GM18520 (cell line): ENCODE results near the gene AVPR2.

ENCODE experiments used
- ATAC-seq: cut with Tn5 transposase; IDR thresholded peaks from one replicate; pipeline ENCODE4 v1.9.1; 2021; ENCODE audit not compliant: unreplicated experiment

Gene AVPR2

GRCh38 chrX:153903991-153904957 is at the start of gene AVPR2:
TSS of gene AVPR2 (plus strand) at chrX:153904673. CDS start at chrX:153905146, 473 bp downstream.
- ATAC-seq, result no peak

- no peak for ATAC-seq
These were observed 49.8 kb upstream of the AVPR2 start for GRCh38 chrX:153854702-153855101.

DNA sequence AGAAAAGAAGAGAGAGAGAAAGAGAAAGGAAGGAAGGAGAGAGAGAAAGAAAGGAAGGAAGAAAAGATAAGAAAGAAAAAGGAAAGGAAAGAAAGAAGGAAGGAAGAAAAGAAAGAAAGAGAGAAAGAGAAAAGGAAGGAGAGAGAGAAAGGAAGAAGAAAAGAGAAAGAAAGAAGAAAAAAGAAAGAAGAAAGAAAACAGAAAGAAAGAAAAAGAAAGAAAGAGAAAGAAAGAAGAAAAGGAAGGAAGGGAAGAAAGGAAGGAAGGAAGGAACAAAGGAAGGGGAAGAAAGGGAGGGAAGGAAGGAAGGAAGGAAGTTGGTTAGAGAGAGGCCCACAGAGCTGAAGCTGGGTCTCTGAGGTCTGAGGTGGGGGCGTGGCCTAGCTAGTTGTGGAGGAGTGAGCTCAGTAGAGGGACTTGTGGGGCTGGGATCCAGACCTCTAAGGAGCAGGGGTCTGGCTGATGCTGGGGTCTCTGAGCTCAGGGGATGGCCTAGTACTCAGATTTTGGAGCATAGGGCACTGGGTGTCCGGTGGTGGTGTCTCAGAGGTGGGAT is 47.0 kb upstream of the AVPR2 start:
- ATAC-seq, result no peak

DNA sequence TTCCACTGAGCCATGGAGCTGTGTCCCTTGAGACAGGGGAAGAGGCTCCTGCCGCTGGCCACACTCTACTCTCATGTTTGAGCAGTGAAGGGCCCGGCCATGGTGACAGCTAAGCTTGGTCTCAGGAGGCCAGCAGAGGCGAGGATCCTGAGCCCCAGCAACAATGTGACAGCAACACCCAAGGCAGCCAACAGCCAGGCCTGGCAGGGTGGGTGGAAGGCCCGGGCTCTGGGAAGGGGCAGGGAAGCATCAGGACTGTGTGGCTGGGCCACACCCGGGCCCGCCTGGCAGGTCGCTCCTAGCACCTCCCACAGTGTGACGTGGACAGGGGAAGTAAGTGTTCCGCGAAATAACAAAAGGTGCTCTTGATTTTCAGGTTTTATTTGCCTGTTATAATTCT is 43.3 kb upstream of the AVPR2 start:
- ATAC-seq, result no peak

DNA sequence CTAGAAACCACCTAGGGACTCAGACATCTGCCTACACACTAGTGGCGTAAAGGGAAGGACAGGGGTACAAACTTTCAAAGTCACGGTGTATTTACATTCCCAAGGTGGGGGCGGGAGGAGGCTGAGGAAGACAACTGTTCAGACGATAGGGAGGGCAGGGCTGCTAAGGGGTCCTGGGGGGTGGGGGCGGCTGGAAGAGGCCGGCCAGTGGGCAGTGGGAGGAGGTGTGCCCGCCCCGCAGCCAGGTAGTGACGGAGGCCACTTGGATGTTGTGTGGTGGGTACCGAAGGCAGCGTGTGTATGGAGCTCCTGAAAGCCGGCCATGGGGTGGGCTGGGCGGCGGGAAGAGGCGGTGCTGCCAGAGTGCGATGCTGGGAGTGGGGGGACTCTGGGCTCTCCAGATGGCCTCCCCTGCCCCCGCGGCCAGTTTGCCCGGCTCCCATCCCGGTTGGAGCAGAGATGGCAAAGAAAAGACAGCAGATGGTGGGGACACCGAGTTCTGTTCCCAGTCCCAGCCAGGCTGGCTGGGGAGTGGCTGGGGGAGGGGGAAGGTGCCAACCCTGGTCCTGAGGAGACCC is 42.7 kb upstream of the AVPR2 start:
- no peak for ATAC-seq

- ATAC-seq, result no peak
These were observed 41.9 kb upstream of the AVPR2 start for GRCh38 chrX:153862369-153863250.

GRCh38 chrX:153863251-153863991 is 41.1 kb upstream of the AVPR2 start:
- ATAC-seq, result no peak

- ATAC-seq, result no peak
These were observed 40.4 kb upstream of the AVPR2 start for GRCh38 chrX:153864101-153864500.

DNA sequence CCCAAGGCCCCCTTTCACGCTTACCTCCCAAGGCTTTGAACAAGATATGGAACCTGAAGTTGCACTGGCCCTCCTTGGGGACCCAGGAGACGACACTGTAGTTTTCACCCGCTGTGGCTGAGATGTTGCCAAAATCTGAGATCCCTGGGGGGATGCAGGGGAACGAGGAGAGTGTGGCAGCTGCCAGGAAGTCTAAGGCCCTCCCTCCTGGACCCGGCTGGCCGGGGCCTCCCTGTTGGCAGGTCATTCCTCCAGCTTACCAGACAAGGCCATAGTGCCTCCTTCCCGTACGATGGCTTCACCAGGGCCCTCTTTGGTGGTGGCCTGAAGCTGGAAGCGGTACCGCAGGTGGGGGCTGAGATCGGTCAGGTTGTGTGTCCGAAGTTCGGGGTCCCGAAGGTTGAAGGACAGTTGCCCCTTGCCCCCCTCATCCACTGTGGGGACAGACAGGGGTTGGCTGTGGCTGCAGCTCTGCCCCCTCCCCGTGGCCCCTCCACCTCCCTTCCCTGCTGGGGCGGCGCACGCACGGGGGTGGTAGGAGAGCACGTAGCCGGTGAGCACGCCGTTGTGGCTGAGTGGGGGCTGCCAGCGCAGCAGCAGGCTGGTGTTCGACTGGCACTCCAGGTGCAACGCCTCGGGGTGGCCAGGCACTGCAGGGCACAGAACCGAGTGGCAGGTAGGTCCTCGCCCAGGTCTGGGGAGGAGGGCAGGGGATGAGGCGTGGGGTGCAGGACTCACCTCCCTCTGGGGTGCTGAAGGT is 39.7 kb upstream of the AVPR2 start:
- no peak for ATAC-seq

DNA sequence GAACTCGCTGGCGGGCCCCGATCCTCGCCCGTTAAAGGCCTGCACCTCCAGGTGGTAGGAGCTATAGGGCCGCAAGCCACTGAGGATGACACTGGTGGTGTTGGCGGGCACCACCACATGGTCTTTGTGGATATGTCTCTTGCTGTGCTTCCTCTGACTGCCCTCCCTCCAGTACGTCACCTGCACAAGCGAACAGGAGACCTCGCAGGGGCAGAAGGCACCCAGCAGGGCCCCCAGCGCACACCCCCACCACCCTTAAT is 39.2 kb upstream of the AVPR2 start:
- ATAC-seq, result no peak

DNA sequence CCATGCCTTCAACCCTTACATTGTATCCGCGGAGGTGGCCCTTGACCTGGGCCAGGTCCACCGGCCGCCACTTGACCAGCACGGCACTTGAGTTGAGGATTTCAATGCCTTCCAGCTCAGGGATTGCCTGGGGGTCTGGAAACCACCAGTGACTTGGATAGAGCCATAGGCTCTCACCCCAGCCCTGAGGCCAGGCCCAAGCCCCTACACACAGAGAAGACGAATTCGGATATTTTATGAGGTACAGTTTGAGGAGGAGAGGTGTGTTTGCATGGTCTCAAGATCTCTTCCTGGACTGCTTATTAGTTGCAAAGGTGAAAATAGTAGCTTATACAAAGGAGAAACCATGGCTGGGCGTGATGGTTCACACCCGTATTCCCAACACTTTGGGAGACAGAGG is 38.8 kb upstream of the AVPR2 start:
- no peak for ATAC-seq

DNA sequence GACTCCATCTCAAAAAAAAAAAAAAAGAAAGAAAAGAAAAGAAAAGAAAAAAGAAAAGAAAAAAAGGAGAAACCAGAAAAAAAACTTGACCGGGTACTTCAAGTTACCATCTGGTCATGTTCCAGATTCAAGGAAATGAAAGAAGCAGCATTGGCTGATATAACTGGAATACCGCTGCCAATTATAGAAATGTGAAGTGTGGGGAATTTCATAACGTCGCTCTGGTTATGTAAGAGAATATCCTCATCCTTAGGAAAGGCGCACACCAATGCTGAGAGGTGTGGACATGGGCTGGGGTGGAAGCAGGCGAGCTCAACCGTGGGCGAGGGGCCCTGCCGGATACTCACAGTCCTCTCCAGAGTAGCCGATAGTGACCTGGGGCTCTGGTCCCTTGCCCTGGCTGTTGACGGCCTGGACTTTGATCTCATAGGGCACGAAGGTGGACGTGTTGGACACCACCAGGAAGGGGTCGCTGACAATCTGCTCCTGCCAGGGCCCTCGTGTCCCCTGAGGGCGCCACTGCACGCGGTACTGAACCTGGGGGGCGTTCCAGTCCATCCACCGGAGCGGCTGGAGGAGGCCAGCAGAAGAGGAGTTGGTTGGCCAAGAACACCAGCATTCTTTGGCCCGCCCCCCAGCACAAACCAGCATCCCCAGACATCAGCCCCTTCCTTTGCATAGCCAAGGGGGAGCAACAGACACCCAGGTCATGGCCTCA is 38.0 kb upstream of the AVPR2 start:
- ATAC-seq, result no peak

DNA sequence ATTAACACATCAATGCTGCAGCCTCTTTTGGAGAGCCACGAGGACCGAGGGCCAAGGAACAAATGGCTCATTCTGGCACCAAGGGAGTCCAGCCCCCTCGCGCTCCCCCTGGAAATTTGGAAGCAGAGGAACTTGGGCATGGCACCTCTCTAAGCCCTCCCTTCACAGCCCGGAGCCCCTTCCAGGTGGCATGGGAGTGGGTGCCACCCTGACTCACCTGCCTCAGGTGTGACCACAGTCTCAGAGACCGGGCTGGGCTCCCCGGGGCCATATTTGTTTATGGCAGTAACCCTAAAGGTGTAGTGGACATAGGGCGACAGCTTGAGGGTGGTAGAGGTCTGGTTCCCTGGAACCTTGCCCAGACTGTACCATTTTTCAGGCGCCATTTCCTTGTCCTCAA is 37.3 kb upstream of the AVPR2 start:
- no peak for ATAC-seq

DNA sequence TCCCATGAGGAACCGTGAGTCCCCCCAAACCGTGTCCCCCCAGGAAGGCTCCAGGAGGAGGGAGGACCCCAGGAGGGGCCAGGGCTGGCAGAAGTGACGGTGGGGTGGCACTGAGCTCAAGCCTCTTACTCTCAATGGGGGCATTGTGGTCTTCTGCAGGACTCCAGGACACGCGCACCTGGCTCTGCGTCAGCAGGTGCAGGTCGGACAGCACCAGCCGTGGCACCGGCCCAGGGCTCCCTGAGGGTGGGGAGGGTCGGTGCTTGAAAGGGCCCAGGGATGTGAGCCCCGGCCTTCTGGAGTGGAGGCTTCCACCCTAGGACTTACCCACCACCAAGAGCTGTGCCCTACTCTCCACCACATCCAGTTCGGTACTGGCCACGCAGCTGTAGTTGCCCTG is 36.8 kb upstream of the AVPR2 start:
- ATAC-seq, result no peak

- ATAC-seq, result no peak
These were observed 35.6 kb upstream of the AVPR2 start for GRCh38 chrX:153868576-153869472.

DNA sequence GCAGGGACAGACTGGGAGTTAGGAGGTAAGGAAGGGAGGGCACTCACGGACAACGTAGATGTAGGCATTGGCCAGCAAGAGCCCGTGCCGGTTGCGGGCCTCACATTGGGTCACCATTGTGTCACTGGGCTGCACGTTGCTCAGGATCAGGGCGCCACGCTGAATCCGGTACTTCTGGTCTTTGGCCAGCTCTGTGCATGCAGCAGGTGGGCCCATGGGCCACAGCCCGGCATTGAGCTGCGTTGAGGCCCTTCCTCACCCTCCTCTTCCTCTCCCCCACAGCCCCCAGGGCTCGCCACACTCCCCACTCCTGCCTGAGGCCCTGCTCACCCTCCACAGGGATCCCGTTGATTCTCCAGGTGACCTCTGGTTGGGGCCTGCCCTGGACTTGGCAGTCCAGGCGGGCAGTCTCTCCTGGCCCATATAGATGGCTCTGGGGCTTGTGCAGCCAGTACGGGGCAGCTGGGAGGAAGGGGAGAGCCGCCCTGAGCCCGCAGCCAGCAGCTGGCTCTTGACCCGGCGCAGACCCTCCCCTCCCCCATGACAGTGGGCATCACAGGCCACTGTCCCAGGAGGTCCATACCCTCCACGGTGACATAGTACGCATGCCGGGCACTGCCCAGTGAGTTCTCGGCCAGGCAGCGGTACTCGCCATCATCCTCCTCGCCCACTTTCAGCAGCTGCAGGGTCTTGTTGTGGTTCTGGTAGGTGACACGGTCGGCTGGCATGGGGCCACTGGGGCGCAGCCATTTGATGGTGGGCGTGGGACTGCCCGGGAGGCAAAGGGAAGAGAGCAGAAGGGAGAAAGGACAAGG is 34.8 kb upstream of the AVPR2 start:
- ATAC-seq, result no peak

GRCh38 chrX:153870288-153870690 is 34.2 kb upstream of the AVPR2 start:
- no peak for ATAC-seq
